HG03521 (cell line): ENCODE data around the gene SLC5A8.

ENCODE experiments used
- ATAC-seq: cut with Tn5 transposase; IDR thresholded peaks from one replicate; pipeline ENCODE4 v1.9.1; 2021; ENCODE audit warnings: mild to moderate bottlenecking, moderate library complexity; ENCODE audit not compliant: unreplicated experiment

SLC5A8 gene

GRCh38 chr12:101209319-101210302 lies at the start of gene SLC5A8:
Gene SLC5A8 (minus strand): TSS chr12:101210238. CDS start chr12:101209848, 390 bp downstream.
- no peak for ATAC-seq

- no peak for ATAC-seq
These were observed 47.3 kb upstream of the SLC5A8 start for GRCh38 chr12:101257357-101257756.

- ATAC-seq: no peak
These were observed 46.2 kb upstream of the SLC5A8 start for GRCh38 chr12:101256266-101256665.

GRCh38 chr12:101243616-101244015 lies 33.6 kb upstream of the SLC5A8 start:
- no peak for ATAC-seq

GRCh38 chr12:101243074-101243473 lies 33.0 kb upstream of the SLC5A8 start:
- no peak for ATAC-seq

- ATAC-seq: no peak
These were observed 28.8 kb upstream of the SLC5A8 start for GRCh38 chr12:101238800-101239329.

GRCh38 chr12:101238306-101238705 lies 28.3 kb upstream of the SLC5A8 start:
- ATAC-seq: no peak

- ATAC-seq: no peak
These were observed 25.6 kb upstream of the SLC5A8 start for GRCh38 chr12:101235686-101236085.

- ATAC-seq: no peak
These were observed 21.6 kb upstream of the SLC5A8 start for GRCh38 chr12:101231636-101232035.

- no peak for ATAC-seq
These were observed 20.5 kb upstream of the SLC5A8 start for GRCh38 chr12:101230547-101230946.

- ATAC-seq: no peak
These were observed 19.8 kb upstream of the SLC5A8 start for GRCh38 chr12:101229841-101230241.

- no peak for ATAC-seq
These were observed 11.3 kb upstream of the SLC5A8 start for GRCh38 chr12:101221301-101221700.

- ATAC-seq: no peak
These were observed 6.8 kb upstream of the SLC5A8 start for GRCh38 chr12:101216810-101217209.

- ATAC-seq: no peak
These were observed 2.8 kb downstream of the SLC5A8 start for GRCh38 chr12:101207086-101207780.

- ATAC-seq: no peak
These were observed 5.3 kb downstream of the SLC5A8 start for GRCh38 chr12:101204602-101205304.

- ATAC-seq: no peak
These were observed 9.2 kb downstream of the SLC5A8 start for GRCh38 chr12:101200824-101201223.

GRCh38 chr12:101200145-101200544 lies 9.9 kb downstream of the SLC5A8 start:
- no peak for ATAC-seq

- no peak for ATAC-seq
These were observed 23.7 kb downstream of the SLC5A8 start for GRCh38 chr12:101186291-101186690.

GRCh38 chr12:101181776-101182175 lies 28.3 kb downstream of the SLC5A8 start:
- no peak for ATAC-seq

- no peak for ATAC-seq
These were observed 35.5 kb downstream of the SLC5A8 start for GRCh38 chr12:101174541-101174940.

GRCh38 chr12:101173197-101173749 lies 36.8 kb downstream of the SLC5A8 start:
- no peak for ATAC-seq
